ENCODE data around the gene CCR7. TPM values are rescaled to one million over a fixed set of nuclear protein-coding genes. Genes with fewer than 3 reads are reported as not detected.

The CCR7 gene
- total and polyA plus RNA-seq, 9 donors, result 0.18 to 2.5 (median 0.37) TPM; not detected in 2

DNA sequence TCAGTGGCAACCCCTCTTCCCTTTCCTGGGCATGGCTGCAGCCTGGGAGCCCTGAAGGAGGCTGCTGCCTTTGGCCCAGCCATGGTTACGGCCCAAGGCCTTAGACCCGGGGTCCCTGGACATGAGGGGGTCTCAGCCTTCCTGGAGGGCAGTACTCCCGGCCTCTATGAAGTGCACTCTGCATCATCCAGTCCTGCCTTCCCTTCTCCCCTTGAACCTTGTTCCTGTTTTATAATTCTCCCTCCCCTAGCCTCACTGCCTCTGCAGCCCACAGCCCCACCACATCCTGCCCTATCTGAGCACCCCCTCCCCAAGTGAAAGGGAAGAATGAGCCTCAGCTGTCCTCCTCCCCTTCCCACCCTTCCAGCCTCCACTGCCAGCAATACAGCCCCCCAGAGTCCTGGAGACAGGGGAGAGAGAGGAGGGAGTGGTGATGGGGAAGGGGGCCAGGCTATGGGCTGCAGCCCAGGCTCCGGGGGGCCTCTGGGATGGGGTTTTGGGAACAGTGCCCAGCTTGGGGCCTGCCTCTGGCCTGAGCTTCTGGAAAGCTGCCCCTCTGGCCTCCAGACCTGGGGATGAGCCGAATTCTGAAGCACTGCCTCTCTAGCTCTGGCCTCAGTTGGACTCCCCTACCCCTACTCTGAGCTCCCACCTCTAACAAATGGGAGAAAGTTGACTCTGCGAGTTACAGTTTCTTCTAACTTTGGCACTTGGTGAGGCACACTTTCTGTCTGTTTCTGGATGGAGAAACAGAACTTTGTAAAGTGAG is 7.6 kb downstream of the CCR7 start:
- Histone ChIP-seq H3K27ac (peak overlapping the region in 1 of 2 donors; percentile 63), H3K4me3 (no peak overlapping the region), H3K9me3 (no peaks in the 10 kb centered on the region), H3K4me1 (ENCODE audit: insufficient read depth) (peaks cover 49% of the 10 kb centered on the region), H3K36me3 (no peaks in the 10 kb centered on the region), H3K27me3 (no peaks in the 10 kb centered on the region)
- DNase-seq, result peak in 4 of 5 donors; percentile 58 to 77 (median 70)
- TF ChIP-seq POLR2A (IDR thresholded peaks at IDR 0.05) (no peak), EP300 (IDR thresholded peaks at IDR 0.05) (no peak)
- TF ChIP-seq, protein P1, sequence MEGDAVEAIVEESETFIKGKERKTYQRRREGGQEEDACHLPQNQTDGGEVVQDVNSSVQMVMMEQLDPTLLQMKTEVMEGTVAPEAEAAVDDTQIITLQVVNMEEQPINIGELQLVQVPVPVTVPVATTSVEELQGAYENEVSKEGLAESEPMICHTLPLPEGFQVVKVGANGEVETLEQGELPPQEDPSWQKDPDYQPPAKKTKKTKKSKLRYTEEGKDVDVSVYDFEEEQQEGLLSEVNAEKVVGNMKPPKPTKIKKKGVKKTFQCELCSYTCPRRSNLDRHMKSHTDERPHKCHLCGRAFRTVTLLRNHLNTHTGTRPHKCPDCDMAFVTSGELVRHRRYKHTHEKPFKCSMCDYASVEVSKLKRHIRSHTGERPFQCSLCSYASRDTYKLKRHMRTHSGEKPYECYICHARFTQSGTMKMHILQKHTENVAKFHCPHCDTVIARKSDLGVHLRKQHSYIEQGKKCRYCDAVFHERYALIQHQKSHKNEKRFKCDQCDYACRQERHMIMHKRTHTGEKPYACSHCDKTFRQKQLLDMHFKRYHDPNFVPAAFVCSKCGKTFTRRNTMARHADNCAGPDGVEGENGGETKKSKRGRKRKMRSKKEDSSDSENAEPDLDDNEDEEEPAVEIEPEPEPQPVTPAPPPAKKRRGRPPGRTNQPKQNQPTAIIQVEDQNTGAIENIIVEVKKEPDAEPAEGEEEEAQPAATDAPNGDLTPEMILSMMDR (IDR thresholded peaks at IDR 0.05), result no peak
- 46 to 48% (median 46%) methylated on average over 6 of the region's 6 CpGs for WGBS, 3 donors
- intact Hi-C loops (cut with DNase I), result loop anchor here (2.0 to 10.0 kb wide), 6 partner anchors 85 to 253 kb away; partner anchors contain the start of genes IGFBP4 (in 1 of the 4) and RARA (in 1 of the 4)

DNA sequence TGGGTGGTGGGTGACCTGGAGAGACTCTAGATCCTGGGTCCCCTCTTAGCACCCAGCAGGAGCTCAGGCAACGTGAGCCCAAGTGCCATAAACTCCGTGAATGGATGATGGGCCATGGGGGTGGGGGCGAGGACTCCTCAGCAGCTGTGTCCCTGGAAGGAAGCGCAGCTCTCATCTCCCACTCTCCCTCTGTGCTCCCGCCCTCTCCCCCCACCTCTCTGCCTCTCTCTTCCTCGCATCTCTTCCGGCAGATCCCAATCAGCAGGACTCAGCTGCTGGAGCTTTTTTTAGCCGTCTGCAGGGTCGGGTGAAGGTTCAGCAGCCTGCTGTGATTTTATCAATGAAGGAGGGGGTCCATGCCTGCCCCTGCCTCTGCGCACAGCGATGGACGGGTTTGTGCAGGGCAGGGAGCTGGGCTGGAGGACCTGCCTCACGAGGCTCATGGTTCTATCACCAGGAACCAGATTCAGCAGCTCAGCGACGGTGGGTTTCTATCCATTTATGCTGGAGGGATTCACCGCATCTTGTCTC is 8.3 kb downstream of the CCR7 start:
- no peak for TF ChIP-seq EP300 (IDR thresholded peaks at IDR 0.05)
- TF ChIP-seq, protein P1 (IDR thresholded peaks at IDR 0.05), result no peak
- no peak for TF ChIP-seq POLR2A (IDR thresholded peaks at IDR 0.05)
- Histone ChIP-seq H3K9me3 (no peaks in the 10 kb centered on the region), H3K27ac (peak overlapping the region in 1 of 2 donors; percentile 63), H3K4me3 (no peak overlapping the region), H3K27me3 (no peaks in the 10 kb centered on the region), H3K4me1 (ENCODE audit: insufficient read depth) (peaks cover 54% of the 10 kb centered on the region), H3K36me3 (no peaks in the 10 kb centered on the region)
- 38 to 51% (median 41%) methylated on average over 16 of the region's 16 CpGs for WGBS, 3 donors
- DNase-seq, result peak in 4 of 5 donors; percentile 40 to 61 (median 48)
- intact Hi-C loops (cut with DNase I), result loop anchor here (5.0 to 10.0 kb wide), 5 partner anchors 85 to 252 kb away; partner anchors contain the start of genes IGFBP4 (in 1 of the 4) and RARA (in 1 of the 4)

DNA sequence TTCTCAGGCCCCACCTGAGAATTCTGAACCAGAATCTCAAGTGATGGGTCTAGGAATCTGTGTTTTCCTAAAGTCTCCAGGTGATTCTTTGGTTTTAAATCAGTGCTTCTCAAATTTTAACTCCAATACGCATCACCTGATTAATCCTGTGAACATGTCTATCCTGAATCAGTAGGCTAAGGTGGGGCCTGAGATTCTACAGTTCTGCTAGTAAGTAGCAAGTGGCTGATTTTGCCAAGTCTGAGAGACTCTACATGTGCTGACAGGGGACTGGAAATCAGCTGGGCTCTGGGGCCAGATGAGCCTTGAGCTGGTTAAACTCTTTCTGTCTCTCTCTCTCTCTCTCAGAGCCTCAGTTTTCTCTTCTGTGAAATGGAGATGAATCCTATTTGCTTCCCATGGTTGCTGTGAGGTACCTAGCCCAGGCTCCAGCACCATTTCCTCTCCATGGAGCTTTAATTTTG is 9.0 kb downstream of the CCR7 start:
- no peaks in the 10 kb centered on the region for H3K27me3 ChIP-seq
- no peaks in the 10 kb centered on the region for H3K9me3 ChIP-seq
- H3K27ac ChIP-seq, result no peak overlapping the region
- 96 to 100% (median 100%) methylated on average over 1 of the region's 1 CpG for WGBS, 3 donors
- H3K36me3 ChIP-seq, result no peaks in the 10 kb centered on the region
- H3K4me1 ChIP-seq (ENCODE audit: insufficient read depth), result peaks cover 60% of the 10 kb centered on the region
- intact Hi-C loops (cut with DNase I), result loop anchor here (5.0 to 10.0 kb wide), 5 partner anchors 84 to 251 kb away; partner anchors contain the start of genes IGFBP4 (in 1 of the 4) and RARA (in 1 of the 4)
- no peak overlapping the region for H3K4me3 ChIP-seq
- TF ChIP-seq EP300 (IDR thresholded peaks at IDR 0.05) (no peak), POLR2A (IDR thresholded peaks at IDR 0.05) (no peak)
- TF ChIP-seq, protein P1 (IDR thresholded peaks at IDR 0.05), result no peak
- DNase-seq, result no peak

- intact Hi-C loops (cut with DNase I), result loop anchor here (5.0 to 10.0 kb wide), 5 partner anchors 83 to 251 kb away; partner anchors contain the start of genes IGFBP4 (in 1 of the 4) and RARA (in 1 of the 4)
- DNase-seq, result peak in 3 of 5 donors; percentile 30 to 40 (median 32)
- Histone ChIP-seq H3K27me3 (no peaks in the 10 kb centered on the region), H3K9me3 (no peaks in the 10 kb centered on the region), H3K27ac (peak overlapping the region in 1 of 2 donors; percentile 82), H3K36me3 (no peaks in the 10 kb centered on the region), H3K4me3 (no peak overlapping the region), H3K4me1 (ENCODE audit: insufficient read depth) (peaks cover 62% of the 10 kb centered on the region)
- TF ChIP-seq EP300 (IDR thresholded peaks at IDR 0.05) (no peak), POLR2A (IDR thresholded peaks at IDR 0.05) (no peak)
- TF ChIP-seq, protein P1 (IDR thresholded peaks at IDR 0.05), result no peak
- 94 to 95% (median 94%) methylated on average over 26 of the region's 26 CpGs for WGBS, 3 donors
These were observed 9.7 kb downstream of the CCR7 start for GRCh38 chr17:40555296-40556190.

Measured in ovary (tissue), 9 donors.